GM12873 (cell line): ENCODE data around the gene TBC1D2.

ENCODE experiments used
- CTCF ChIP-seq: IDR thresholded peaks from 2 replicates; pipeline ENCODE4 v1.5.1; 2012; ENCODE audit warnings: low read depth, mild to moderate bottlenecking, moderate library complexity, low read length, control low read depth; ENCODE audit not compliant: insufficient read depth; ENCODE audit errors: missing control alignments

Gene TBC1D2

GRCh38 chr9:98193336-98193944 lies 62.0 kb downstream of the TBC1D2 start:
- TF ChIP-seq CTCF: no peak

- TF ChIP-seq CTCF: peak; percentile 31
Observed at GRCh38 chr9:98192503-98193335, 62.7 kb downstream of the TBC1D2 start, which contains the start of gene CORO2A. TSS of gene CORO2A (minus strand) at chr9:98192637. CDS start at chr9:98157660, 34,977 bp downstream.

DNA sequence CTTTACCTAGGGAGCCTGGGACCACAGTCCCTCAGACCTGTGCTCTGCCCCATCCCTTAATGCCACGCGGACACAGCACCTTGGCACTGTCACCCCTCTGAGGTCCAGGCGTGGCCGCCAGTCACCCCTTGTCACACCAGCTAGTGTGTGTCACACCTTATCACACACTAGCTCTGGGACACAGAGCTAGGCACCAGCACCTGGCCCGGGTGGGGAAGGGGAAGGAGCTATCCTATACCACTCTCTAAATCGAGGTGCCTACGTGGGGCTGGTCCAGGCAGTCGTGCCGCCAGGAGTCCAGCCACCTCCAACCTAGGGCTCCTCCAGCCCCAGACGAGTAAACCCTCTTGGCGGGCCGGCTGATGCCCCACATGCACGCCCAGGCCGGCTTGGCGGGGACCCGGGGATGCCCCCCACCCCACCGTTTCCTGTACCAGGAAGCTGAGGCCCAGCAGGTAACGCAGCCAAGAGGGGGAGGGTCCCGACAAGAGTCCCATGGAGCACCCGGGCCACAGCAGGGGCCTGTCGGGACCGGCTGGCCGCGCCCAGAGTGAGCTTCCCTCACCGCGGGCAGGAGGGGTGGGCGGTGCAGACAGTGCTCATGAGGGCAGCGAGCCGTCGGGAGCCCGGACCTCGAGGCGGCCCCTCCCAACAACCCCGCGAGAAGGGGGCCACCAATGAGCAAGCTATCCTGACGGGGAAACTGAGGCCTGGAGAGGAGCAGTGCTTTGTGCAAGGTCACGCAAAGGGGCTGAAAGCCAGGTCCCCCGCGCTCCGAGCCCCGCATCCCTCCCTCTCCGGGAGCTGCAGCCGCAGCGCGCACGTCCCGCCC lies 63.6 kb downstream of the TBC1D2 start:
- TF ChIP-seq CTCF: no peak

DNA sequence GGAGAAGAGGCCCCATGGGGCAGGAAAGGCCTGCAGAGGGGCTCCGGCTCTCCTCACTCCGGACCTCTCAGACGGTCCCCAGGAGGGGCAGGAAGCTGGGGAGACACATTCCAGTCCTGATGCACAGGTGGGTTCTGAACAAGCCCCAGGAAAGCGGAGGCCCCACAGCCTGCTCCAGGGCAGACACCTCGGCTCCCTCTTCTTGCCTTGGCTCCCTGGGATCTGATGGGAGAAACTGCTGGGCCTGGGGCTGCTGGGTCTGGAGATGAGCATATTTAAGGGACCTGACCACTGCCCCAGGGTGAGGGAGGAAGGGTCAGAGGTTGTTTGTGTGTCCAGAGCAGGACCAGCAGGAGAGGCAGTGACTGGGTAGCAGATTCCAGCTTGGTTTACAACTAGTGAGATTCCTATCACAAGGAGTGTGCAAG lies 64.3 kb downstream of the TBC1D2 start:
- TF ChIP-seq CTCF: no peak

GRCh38 chr9:98190757-98191105 lies 64.7 kb downstream of the TBC1D2 start:
- no peak for TF ChIP-seq CTCF

- TF ChIP-seq CTCF: no peak
Observed at GRCh38 chr9:98189412-98189811, 66.0 kb downstream of the TBC1D2 start.

DNA sequence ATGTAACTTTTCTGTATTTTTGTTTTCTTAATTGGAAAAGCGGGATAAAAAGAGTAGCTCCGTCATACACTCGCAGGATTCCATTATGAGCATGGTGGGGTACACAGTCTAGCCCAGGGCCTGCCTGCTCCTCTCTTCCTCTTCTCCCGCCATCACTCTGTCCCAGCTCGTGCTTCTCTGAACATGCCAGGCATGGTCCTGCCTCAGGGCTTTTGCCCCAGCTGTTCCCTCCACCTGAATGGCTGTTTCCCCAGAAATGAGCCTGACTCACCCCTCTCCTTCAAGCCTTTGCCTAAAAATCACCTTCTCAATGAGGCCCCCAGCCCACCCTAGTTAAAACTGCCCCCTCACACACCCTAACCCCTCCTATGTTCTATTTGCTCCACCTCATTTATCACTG lies 67.5 kb downstream of the TBC1D2 start:
- TF ChIP-seq CTCF: no peak
